ENCODE measurements around the gene ATXN7. TPM values are rescaled to one million over a fixed set of nuclear protein-coding genes. Genes with fewer than 3 reads are reported as not detected.

ATXN7 gene
- total and polyA plus RNA-seq, 2 of the 13 experiments (the other 11 are each of a cell fraction or from before 2014, with no cell fraction given), result 13.8 to 20.0 TPM

DNA sequence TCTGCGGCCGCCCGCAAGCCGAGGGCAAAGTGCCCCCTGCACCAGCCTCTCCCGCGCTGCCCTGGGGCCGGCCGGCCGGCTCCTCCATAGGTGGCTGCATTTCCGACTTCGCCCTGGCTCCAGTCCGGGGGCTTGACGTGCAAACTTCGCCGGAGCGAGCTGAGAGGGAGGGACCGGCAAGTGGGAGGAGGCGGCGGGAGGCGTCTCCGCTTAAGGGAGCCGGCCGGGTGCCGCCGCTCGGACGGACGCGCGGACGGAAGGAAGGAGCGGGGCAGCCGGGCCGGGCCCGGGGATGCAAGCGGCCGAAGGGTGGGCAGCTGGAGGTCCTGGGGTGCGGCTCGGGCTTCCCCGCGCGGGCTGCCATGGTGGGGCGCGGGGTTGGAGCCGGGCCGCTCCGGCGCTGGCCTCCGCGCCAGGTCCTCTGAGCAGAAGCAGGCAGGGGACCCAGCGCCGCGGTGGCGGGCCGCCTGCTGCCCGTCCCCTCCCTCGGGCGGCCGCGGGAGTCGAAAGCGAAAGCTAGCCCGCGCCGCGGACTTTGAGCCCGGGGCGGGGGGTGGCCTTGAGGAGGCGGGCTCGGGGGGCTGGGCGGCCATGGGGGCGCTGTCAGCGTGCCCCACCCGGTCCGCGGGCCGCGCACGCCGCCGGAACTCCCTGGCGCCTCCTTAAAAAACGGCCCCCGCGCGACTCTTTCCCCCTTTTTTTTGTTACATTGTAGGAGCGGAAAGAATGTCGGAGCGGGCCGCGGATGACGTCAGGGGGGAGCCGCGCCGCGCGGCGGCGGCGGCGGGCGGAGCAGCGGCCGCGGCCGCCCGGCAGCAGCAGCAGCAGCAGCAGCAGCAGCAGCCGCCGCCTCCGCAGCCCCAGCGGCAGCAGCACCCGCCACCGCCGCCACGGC is 48.5 kb downstream of the ATXN7 start, which contains the start of gene SCAANT1 (continued):
- TF ChIP-seq HNF1A (IDR thresholded peaks at IDR 0.05; ENCODE audit: low read depth) (no peak), HNF1A (CRISPR knock-in tag; IDR thresholded peaks at IDR 0.05; ENCODE audit: borderline replicate concordance) (peak; percentile 48; the same call in 1 of the 2 replicates), TEAD3 (CRISPR knock-in tag; optimal IDR thresholded peaks at IDR 0.05; ENCODE audit: borderline replicate concordance) (no peak), IRF9 (CRISPR knock-in tag; IDR thresholded peaks at IDR 0.05; ENCODE audit: borderline replicate concordance) (no peak), YY1 (IDR thresholded peaks at IDR 0.05; ENCODE audit: insufficient read depth, insufficient replicate concordance, low read depth, low read length) (peak; percentile 60), RBFOX2 (IDR thresholded peaks at IDR 0.05; ENCODE audit: low read depth, low read length) (peak; percentile 90), CEBPB (IDR thresholded peaks at IDR 0.05; ENCODE audit: borderline replicate concordance, low read depth, low read length) (no peak), RFX1 (IDR thresholded peaks at IDR 0.05) (no peak)

Measured in HepG2 (cell line).